T-helper 2 cell (primary cell): ENCODE data around the gene NELFA.

Experiments
- DNase-seq, 5 experiments: peaks; one replicate each; pipeline versions ENCODE4 v3.0.0 to v3.0.0-alpha.2; 2012 to 2022

NELFA gene

DNA sequence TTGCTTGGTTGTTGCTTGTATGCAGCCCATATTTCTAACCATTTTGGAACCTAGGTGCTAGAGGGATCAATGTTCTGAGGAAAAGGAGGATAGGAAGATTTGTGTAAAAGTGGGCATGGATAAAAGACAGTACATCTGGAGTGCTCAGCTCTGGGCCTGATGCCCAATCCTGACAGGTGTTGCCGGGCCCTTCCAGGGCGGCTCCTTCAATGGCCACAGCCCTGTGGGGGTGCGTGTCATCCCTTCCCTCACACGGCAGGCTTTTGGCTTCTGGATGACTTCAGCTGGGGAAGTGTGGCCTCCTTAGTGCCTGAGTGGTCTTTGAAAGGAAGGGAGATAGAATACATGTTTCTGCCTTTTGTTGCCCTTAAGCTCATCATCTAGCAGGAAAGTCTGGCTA, 47.2 kb downstream of the NELFA start:
- DNase-seq = no peak

- DNase-seq = no peak
These were observed 47.7 kb downstream of the NELFA start for GRCh38 chr4:1961038-1961437.

DNA sequence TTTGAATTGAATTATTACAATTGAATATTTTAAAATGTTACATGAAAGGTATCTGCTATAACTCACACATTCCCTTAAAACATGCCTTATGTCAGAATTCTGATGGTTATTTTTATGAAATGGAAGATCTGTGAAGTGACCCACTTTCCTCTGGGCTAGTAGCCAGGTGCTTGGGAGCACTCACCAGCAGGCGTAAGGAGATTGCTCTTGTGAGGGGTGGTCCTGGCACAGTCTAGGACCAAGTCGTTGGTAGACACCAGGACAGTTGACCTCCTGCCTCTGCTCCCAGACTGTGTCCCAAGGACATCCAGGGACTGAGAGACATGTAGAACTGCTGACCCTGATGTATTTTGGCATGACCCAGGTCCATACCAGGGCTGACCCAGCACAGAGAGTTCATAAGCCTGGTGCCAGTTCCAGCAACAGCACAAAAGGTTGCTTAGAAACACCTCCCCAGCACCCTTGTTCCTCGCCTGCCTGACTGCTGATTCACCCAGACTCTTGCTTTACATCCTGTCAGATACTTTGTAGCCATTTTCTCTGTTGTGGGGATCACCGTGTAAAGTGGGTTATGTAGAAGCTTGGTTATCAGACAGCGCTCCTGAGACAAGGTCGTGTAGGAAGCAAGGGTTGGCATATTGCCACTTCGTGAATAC, 48.5 kb downstream of the NELFA start:
- DNase-seq = no peak

DNA sequence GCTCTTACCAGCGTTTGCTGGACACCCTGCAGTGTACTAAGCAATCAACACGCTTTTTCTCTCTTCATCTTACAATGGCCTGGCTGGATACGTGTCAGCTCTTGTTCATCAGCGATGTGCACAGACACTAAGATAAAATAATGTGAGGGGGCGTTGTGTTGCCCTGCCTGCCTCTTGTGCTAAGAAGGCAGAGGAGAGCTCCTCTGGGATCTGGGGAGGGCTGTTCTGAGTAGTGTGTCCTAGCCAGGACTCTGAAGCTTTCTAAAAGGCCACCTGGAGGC, 49.7 kb downstream of the NELFA start:
- no peak for DNase-seq

DNA sequence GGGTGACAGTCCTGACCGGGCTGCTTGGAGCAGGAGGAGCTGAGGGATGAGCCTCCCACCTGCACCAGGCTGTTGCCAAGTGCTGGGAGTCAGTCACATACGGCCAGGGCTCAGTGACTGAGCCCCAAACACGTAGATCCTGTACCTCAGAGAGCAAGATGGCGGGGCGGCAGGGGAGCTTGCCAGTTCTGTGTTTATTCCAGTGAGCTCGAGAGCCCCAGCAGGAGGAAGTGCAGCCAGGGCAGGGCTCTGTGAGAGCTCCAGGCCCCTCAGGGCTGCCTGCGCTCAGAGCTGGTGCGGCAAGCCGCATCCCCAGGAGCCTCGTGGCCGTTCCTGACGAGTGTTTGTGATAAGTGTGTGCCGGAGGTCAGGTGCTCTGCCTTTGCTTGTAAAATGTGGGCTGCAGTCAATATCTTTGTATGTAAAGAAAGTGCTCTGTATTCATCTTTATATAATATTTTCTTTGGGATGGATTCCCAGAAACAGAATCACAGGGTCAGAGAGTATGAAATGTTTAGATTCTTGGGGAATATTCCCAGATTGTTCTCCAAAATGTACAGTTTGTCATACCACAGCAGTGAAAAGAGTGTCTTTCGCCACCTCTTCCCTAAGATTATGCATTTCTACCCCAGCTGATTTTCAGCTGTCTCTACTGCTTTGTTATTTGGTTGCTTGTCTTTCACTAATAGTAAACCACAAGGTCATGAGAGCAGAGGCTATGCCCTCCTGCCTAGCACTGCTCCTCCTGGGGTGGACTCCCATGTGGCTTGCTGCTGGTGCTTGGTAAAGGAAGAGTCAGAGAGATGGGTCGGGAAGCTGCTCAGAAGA, 50.3 kb downstream of the NELFA start:
- no peak for DNase-seq

DNA sequence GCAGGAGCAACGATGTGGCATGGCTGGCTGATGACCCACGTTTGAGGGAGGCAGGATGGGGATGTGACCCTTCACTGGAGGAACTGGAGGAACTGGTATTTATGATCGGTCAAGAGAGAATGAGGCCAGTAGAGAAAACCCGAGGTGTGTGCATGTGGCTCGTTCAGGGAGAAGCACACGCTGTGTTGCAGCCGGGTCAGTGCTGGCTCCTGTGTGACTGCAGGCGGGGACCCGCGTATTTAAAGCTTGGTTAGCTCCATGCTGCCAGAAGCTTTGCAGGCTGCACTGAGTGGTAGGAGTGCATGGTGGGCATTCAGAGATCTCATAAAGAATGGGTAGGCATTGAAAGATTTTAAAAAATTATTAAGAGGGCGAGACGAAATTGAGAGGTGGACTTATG, 52.1 kb downstream of the NELFA start:
- DNase-seq = no peak

- DNase-seq = no peak
These were observed 55.4 kb downstream of the NELFA start for GRCh38 chr4:1953335-1953734.

DNA sequence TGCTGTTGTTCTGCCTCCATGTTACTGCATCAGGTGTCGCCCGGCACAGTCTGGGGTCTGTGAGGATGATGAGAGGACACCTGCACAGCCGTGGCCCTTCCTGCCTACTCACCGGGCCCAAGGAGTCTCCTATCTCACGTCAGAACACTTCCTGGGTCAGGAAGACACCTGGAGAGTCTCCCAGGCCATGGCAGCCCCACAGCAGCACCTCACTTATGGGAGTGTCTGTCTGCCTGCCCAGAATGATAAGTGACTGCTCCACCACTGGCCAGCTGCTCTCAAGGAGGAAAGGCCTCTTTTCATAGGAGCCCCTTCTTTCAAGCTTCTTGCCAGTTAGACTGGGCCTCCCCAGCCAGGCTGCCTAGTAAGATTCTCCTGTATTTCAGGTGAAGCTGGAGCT, 56.1 kb downstream of the NELFA start:
- DNase-seq = no peak

- no peak for DNase-seq
These were observed 56.6 kb downstream of the NELFA start for GRCh38 chr4:1952058-1952700.

GRCh38 chr4:1950369-1950768, 58.4 kb downstream of the NELFA start:
- no peak for DNase-seq

DNA sequence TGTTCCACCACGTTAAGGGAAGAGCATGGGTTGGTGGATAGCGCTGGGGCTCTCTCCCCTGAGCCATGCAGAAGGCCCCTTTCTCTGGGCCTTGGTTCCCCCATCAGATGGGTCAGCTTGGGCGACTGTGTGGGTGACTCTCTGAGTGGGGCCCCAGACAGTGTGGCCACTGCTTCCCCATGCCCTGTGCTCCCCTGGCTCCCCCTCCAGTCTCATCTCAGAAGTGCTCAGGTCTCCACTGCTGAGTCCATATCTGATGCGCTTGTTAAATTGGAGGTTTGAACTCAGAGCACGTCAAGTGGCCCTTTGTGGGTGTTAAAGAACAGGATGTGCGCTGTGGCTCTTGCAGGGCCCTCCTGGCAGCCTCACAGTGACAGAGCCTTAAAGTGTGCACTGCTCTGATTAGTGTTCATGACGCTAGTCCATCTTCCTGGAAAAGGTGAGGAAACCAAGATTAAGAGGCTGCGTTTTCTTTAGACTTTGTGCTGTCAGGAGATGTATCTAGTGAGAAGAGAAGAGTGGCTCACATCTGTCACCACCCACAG, 59.8 kb downstream of the NELFA start:
- peak in 1 of 5 experiments; percentile 3 for DNase-seq

GRCh38 chr4:1948232-1948631, 60.5 kb downstream of the NELFA start:
- DNase-seq = no peak

DNA sequence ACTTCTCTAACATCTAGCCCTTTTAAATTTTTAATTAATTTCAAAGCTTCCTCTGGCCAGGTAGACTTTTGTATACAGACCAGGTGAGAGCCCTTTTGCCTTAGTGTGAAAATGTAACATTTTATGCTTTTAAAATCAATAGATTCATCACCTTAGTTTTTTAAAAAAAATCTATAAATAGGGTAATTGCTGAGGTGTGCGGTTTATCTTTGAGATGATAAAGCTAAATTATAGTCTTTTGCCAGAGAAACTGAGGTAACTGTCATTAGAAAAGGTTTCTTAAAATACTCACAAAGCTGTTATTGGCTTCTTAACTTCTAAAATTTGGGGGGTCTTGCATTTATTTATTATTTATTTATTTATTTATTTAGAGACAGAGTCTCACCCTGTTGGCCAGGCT, 62.9 kb downstream of the NELFA start:
- no peak for DNase-seq

DNA sequence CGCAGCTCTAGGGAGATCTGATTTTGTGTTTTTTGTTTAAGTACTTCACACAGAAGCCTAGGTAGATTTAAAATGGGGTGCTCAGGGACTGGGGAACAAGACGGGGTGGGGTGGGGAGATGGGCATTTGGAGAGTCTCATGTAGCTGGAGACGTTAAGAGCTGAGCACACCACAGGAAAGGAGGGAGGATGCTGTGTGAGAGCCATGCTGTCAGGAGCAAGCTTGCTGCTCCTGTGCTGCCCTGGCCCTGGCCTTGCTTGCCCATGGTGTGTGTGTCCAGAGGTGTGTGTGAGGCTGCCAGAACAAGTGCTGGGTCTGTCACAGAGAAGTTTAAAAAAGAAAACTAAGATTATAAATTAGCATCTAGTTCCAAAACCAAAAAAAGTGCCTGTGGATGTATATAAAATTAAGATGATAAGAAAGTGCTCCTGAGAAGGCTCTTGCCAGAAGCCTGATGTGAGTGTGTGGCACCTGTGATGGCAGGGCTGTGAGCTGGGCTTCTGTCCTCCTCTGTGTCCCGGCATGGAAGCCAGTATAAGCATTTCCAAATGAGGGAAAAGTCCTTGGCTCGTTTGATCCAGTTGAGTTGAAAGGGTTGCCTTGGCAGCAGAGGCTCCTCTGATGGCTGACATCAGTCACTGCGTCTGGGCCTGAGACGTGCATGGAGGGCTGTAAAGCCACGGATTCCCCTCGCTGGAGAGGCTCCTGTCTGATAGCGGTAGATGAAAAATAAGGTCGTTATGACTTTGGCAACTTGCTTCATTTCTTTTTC, 63.5 kb downstream of the NELFA start:
- no peak for DNase-seq

- DNase-seq = no peak
These were observed 64.8 kb downstream of the NELFA start for GRCh38 chr4:1943928-1944327.

DNA sequence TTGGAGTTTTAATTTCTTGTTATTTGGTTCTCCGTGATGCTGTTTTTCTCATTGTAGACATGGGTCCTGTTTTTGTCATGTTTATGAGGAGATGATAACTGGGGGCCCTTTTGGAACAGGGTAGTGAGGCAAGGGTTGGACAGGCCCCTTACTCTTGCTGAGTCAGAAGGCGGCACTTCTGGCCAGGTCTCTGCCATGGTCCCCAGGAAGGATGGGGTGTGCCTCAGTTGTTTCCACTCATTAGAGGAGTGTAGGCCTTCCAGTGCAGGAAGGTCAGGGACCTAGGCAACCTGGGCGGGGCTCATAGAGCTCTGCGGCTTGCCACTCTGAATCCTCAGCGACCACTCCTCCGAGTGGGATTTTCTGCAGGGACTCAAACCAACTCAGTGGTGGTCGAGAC, 68.2 kb downstream of the NELFA start:
- DNase-seq = no peak

- DNase-seq = no peak
These were observed 68.9 kb downstream of the NELFA start for GRCh38 chr4:1939664-1940509.

DNA sequence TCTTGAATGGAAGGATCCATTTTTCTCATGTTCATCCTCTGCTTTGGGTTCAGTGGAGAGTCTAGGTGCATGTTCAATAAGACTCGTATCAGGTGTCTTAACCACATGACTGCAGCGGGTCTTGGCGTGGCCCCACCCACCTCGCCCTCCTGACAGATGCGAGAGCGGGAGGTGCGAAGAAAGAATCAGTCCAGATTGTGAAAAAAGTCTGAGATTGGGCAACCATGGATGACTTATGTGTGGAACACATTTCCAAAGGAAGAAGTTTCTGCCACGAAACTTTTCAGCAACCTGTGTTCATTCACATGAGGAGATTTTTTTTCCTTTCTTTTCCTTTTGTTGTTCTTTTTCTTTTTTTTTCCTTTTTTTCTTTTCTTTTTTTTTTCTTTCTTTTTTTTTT, 70.7 kb downstream of the NELFA start:
- DNase-seq = no peak

DNA sequence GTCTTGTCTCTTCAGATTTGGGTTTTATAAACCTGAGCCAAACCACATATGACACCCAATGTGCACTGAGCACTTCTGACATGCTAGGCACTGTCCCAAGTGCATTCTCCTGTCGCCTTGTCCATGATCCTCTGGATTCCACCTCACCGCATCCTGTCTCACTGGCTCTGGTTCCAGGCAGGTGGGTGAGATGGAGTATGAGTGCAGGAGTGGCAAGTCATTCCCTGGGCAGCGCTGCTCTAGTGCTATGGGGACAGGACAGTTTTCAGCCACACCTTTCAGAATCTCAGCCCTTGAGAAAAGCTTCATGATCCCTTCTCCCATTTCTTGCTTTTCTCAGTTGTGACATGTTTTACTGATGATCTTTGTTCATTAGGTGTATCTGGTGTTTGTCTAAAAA, 71.2 kb downstream of the NELFA start:
- no peak for DNase-seq

- DNase-seq = no peak
These were observed 75.1 kb downstream of the NELFA start for GRCh38 chr4:1933700-1934099.

DNA sequence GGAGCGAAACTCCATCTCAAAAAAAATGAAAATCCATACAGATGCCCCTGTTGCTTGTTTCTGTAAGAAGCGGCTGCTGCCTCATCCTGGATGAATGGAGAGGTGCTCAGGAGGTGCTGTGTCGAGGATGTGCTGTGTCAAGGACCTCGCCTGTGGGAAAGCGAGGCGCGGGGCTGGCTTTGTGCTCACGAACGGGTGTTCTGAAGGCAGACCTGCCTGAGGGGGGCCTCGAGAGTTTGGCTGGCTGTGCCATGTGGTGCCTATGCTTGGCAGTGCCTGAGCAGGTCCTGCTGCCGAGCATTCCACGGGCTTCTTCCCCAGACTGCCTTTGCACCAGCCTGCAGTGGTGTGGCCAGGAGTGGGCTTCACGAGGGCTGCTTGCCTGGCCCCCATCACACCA, 76.0 kb downstream of the NELFA start:
- DNase-seq = no peak
